Stimulated activated CD8-positive, alpha-beta memory T cell treated with anti-CD3 and anti-CD28 coated beads, Interleukin-2, amount 100 ng/mL, for 48 hours (primary cell): Measurements from ENCODE around the gene MALRD1.

Experiments
- DNase-seq, 2 donors: peaks; one replicate each; pipeline ENCODE4 v3.0.0-alpha.2; 2020; ENCODE audit warnings: low read depth in 2 of 2

The MALRD1 gene

DNA sequence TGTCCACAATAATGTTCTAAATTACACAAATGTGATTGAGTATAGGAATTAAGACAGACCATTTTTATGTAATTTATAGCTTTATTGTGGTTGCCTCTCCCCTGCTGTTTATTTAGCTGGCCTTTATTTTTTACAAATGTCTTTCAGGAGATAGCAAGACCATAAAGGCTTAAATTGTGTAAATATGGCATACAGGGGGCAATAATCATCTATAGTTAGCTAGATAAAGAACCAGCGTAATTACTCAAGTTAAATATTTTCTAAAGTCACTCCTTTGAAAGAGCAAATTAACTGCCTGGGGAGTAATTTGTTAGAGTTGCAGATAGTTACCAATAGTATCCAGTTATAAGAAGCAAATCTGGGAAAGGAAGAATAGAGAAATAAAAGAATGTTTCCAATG, at the start of gene MALRD1:
MALRD1 (plus strand) TSS at position 313 of the 400 bp plus-strand sequence. CDS start 138 bp downstream, outside the sequence.
- DNase-seq: no peak

DNA sequence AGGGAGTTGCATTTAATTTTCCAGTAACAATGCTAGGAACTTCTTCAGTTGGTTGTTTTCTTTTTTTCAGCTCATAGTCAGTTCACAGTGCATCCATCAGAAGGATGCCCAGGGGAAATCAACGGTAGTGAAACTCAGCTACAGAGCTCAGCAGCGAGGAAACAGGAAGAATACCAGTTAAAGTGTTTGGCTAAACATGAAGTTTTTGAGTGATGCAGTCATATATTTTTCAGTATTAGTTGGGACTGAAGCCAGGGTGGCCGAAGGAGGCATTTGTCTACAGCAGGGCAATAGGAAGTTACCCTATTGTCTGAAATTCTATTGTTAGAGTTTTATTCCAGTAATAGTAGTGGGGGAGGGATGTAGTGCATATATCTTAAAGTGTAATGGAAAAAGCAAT, 45.3 kb upstream of the MALRD1 start:
- DNase-seq: no peak

DNA sequence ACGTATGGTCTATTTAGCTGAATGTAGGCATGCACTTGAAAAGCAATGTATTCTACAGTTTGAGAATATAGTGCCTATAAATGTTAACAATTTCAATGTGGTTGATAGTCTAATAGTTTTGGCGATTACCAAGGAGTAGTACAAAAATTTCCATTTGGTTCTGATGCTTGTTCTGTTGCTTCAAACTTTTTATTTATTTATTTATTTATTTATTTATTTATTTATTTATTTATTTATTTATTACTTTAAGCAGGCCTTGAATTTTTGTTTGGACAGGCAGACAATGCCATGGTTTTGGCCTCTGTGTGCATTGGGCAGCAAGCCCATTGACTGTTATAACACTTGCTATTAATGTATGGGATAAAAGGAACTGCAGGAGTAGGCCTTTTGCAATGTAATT, 36.5 kb upstream of the MALRD1 start:
- DNase-seq: no peak

DNA sequence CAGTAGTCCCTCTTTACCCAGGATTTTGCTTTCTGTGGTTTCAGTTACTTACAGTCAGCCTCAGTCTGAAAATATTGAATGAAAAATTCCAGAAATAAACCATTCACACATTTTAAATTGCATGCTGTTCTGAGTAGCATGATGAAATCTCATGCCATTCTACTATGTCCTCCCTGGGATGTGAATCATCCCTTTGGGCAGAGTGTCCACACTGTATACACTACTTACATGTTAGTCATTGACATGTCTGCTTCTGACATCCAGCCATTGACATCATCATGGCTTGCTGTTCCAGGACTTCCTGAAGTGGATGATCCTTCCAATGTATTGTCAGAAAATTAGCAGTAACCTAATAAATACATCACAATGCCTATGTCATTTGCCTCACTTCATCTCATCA, 34.6 kb upstream of the MALRD1 start:
- no peak for DNase-seq

DNA sequence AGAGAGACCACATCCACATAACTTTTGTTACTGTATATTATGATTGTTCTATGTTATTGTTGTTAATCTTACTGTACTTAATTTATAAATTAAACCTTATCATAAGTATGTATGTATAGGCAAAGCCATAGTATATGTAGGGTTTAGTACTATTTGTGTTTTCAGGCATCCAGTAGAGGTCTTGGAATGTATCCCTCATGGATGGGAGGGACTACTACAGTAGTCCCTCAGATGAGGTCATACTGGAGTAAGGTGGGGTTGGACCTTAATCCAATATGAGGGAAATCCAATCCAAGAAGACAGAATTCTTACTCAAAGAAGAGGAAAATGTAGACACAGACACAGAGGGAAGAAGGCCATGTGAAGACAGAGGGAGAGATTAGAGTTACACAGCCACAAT, 34.1 kb upstream of the MALRD1 start:
- no peak for DNase-seq

DNA sequence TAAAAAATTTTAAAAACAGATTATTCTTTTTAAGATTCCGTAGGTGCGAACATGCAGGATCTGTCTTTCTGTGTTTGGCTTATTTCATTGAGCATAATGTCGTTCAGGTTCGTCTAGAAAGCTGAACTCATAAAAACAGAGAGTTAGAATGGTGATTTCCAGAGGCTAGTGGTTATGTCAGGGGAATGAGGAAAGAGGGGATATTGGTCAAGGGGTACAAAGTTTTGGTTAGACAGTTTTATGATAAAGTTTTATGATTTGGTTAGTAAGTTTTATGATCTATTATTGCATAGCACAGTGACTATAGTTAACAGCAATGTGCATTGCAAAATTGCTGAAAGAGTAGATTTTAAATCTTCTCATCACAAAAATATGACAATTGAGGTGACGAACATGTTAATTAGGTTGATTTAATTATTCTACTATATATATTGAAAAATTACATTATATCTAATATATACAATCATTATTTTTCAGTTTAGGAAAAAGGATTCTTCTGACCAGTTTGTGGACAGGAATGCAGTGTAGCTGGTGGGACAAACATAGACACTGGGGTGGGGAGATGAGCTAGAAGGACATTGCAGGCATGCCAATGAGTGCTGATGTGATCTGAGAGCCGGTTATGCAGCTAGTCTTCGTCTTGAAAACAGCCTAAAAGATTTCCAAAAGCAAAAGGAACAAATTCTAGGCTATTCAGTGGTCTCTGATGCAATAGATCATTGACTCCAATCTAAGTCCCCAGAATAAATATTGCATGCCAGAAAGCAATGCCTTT, 31.3 kb upstream of the MALRD1 start:
- no peak for DNase-seq

DNA sequence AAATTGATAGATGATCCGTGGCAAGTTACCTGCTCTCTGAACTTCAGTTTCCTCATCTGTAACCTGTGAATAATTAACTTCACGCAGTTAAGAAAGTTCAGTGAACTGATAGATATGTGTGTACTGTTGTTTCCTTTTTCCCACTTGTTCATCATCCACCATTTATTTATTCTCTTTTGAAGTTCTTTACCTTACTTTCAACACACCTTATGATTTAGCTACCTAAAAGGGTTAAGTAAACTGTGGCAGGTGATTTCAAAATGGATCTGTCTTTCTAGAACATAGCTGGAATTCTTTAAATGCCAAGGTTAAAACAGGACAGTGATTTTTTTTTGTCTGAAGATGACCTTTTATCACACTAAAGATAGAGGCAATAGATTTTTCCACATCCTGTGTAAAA, 27.4 kb upstream of the MALRD1 start:
- no peak for DNase-seq

DNA sequence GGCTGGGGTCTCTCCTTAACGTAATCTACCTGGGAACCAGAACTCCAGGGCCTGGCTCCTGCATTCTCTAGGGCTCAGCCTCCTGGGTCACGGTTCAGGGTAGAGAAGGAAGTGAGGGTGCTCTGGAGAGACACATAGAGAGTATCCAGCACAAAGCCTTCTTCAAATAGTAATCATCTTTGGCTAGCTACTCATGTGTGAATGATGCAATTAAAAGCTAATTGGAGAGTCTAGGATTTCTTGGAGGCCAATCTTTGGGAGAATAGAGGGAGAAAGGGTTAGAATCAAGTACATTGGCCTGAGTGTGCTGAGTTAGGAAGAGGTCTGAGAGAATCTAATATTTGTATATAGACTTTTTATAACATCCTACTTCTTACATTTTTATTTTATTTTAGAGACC, 24.0 kb upstream of the MALRD1 start:
- no peak for DNase-seq

DNA sequence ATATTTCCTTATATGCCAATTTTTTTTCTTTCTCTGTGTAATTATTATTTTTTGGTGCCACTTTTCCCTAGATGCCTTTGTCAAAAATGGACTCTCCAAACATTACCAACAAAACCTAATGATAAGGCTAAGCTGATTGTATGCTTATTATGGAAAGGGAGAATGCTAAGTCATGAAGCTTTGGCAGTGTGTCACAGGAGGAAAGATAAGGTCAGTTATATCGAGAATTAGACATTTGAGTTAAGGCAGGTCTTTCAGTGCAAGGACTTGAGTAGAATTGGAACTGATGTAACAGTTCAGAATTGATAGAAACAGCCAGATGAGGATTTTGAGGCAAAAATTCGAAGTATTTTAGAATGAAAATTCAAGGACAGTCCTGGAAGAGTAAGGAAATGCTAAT, 16.8 kb upstream of the MALRD1 start:
- DNase-seq: no peak

DNA sequence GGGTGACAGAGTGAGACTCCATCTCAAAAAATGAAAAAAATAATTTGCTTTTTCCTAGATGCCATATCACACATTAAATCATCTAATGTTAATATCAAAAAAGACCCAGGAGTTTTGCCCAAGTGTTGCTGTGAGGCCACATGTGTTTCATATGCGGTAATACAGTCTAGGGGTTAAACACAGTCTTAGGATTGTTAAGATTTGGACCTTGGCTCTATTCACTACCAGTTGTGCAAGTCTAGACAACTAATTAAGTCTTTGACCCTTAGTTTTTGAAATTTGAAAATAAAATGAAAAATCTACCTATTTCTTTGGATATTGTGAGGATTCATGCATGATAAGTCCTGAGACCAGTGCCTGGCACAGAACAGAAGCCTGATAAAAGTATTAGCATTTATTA, 14.9 kb upstream of the MALRD1 start:
- no peak for DNase-seq

DNA sequence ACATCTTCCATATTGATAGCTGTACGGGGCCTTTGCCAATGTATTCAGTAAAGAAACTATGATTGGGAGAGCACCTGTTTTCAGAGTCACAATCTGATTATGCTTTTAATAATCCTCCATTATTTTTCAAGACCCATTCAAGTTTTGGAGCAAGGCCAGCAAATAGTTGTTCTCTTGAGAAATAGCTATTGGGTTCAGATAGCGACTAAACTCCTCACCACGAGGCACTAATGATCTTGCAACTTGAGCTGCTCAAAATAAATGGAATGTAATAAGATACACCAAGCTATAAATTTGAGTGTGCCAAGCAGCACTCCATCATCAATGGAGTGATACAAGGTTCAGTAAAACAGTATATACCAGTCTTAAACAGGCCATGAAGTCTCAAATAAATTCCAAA, 7.4 kb upstream of the MALRD1 start:
- no peak for DNase-seq

DNA sequence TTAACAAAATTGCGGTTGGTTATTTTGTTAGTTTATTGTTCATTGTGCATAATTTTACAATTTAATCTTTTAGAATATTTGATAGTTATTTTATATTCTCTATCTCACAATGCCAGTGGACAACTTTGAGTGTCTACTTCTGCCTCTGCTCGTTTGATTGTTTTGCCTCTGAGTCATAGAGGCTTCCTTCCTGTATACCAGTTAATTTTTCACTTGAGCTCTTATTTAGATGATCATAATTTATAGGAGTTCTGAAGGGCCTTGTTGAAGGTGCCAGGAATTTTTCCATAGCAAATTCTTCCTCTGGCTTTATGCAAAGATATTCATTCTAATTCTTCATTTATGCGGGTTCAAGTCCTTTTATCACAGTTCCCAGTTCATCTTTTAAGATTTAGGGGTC, 5.2 kb upstream of the MALRD1 start:
- no peak for DNase-seq

DNA sequence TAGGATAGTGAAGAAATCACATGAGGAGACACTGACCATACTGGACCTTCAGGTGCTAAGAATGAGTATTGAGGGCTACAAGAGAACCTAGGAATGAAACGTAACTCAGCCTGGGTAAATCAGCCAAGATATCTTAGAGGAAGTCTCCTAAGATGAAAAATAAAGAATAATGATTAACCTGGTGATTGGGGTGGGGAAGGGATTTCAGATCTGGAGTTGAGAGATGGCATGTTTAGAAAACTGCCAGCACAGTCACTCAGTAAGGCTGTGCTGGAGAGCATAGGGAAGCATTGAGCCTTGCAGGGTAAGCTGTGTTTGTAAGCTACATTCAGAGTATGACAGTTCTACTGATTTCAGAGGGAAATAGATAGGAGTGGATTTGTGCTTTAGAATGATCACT, 1.9 kb upstream of the MALRD1 start:
- no peak for DNase-seq

DNA sequence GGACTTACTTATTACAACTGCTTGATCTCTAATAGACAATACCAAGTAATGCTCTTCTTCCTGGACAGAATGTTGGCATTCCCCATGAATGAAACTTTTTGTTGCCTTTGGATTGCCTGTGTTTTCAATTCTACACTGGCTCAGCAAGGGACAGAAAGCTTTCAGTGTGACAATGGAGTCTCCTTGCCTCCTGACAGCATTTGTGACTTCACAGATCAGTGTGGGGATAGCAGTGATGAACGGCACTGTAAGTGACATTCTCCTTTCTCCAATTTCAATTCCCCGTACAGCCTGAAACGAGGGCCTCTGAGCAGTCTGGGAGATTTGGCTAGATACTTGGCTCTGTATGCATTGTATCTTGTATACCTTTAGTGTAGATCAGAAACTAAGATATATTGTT, 290 bp downstream of the MALRD1 start:
- DNase-seq: no peak

DNA sequence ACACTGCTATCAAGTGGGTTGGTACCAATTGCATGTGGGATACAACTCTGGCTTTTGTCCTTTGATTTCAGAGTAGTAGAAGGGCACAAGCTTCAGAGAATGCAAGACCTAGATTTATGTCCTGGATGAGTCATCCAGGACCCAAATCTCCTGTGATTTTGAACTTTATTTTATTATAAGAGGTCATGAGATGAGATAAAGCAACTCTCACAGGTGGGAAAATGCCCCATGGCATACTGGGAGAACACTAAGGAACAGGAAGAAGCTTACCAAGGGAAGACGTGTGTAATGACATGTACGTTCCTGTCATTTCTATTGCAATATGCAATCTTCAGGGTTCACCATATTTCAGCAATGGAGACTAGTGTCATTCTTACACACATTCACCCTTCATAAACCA, 966 bp downstream of the MALRD1 start:
- DNase-seq: no peak

DNA sequence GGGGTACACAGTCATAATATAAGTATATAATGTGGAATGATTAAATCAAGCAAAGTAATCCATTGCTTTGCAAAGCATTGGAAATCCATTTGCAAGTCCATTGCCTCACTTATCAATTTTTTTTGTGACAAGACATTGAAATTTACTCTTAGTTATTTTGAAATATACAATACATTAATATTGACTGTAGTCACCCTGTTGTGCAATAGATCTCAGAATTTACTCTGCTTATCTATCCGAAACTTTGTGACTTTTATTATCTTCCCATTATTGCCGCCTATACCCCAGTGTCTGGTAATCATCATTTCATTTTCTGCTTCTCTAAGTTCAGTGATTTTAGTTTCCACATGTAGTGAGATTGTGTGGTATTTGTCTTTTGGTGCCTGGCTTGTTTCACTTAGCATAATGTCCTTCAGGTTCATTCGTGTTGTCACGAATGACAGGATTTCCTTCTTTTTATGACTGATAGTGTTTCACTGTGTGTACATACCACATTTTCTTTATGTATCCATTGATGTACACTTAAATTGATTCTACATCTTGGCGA, 5.8 kb downstream of the MALRD1 start:
- DNase-seq: no peak

DNA sequence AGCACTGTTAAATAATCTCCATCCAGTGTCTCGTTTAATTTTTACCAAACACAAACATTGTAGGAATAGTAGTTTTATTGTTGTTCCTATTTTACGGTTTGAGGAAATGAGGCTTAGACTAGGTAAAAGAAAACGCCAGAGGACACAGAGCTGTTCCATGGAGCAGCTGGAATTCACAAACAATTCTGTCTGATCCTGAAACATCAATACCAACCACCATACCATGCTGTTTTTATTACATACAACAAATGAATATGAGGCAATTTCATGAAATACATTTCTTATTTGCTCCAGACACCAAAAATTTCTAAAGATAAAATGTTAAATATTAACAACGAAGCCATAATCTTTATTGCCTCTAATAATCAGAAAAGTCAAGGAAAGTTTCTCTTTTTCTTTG, 9.4 kb downstream of the MALRD1 start:
- no peak for DNase-seq

DNA sequence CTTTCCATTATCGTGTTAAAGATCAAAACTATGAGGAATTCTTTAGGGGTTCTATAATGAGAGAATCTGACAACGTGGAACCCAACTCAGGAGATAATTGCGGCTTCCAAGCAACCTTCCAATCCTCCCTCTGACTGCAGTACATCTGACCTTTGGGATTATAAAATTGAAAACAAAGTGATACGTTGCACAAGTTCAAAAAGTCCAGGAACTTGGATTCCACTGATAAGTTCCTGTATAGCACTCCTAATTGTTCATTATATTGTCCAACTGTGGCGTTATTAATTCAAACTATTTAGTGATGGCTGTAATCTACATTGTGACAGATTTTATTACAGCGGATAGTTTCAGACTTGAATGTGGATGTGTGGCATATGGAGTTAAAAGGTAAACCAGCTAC, 15.4 kb downstream of the MALRD1 start:
- no peak for DNase-seq

DNA sequence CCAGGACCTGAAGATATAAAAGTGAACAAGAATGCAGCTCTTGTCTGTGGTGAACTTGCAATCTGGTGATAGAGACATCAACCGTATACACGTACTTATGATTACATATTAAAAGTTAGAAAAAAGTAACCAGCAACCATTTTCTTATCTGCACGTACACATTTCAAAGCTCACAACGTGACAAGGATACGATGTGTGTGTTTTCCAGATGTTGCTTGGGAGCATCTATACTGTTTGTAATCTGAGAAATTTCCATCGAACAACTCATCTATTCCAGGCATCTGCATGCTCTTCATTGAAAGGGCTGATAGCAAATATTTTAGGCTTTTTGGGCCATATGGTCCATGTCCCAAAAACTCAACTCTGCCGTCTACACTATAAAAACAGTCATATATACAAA, 23.3 kb downstream of the MALRD1 start:
- no peak for DNase-seq

DNA sequence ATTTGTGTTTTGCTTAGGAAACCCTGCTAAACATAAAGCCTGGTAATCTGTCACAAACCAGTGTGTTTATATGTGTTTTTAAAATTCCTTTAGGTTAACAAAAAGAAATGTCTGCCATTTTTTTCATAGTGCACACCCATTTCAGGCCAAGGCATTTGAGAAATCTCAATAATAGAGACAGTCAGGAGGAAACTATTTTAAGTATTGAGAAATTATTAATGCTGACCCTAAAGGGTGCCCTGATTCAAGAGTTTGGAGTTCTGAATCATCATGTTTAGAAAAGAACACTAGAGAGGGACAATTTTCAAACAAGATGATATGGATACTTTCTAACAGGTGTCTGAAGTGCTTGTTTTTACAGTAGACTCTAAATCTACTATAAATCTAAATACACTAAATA, 28.7 kb downstream of the MALRD1 start:
- DNase-seq: no peak

DNA sequence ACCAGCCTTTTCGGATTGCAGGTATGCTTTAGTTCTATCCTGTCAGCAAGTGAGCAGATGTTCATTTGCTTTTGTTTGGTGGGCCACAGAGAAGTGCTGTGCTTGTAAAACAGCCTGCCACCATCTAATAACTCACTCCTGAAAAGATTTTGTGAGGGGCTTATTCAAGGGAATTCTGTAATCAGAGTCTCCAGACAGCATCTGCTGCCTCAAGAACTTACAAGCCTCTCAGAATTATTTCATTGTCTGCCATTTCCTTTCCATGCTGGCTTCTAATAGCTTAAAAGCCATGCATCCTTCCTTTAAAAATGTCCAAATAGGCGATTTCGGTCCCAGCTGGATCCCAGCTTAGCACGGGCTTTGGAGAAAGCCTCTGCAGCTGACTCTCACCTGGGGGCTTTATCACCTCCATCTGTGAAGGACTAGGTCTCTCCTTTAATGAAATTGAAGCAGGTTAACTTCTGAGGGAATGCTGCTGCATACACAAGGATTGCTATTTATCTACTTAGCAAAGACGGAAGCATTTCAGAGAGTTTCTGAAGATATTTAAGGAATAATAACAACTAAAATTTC, 48.0 kb downstream of the MALRD1 start:
- DNase-seq: no peak

DNA sequence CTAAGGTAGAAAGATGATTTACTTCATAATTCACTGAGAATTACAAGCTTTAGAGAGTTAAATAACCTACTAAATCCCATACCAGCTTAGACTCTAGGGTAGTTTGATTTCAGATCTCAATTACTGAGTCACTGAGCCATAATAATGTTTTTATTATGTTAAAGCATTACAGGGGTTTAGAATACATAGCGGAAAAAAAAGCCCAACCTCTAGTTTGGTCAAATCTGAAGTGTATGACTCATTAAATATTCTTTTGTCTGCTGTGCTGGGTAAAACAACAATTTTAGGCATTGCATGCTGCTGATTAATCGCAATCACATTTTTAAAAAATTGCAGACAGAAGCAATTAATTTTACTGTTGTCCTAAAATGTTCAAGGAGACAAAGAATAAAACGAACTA, 48.5 kb downstream of the MALRD1 start:
- no peak for DNase-seq

DNA sequence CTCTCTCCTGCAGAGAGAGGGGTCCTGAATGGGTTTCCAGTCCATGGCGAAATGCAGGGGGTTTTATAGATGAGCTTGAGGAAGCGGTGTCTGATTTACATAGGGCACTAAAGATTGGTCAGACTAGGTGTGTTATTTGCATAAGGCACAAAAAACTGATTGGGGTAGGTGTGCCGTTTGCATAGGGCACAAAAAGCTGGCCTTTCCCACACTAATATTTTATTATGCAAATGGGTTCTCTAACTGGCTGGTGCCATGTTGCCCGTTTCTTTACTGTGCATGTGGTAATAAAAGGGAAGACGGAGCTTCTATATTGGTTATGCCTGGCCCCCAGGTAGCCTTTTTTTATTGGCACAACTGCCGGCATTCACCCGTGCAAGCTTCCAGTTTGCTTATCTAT, 50.2 kb downstream of the MALRD1 start:
- DNase-seq: no peak

DNA sequence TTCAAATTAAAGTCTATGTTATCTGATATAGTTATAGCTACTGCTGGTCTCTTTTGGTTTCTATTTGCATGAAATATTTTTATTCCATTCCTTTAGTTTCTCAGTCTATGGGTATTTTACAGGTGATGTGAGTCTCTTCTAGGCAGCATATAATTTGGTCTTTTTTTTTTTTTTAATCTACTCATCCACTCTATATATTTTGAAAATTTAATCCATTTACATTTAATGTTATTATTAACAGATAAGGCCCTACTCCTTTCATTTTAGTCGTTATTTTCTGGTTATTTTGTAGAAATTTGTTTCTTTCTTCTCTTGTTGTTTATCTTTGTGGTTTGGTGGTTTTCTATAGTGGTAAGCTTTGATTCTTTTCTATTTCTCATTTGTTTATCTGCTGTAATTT, 58.8 kb downstream of the MALRD1 start:
- DNase-seq: no peak
